Esophagus squamous epithelium (tissue), 4 donors: ENCODE data around the gene PLPP7.

Experiments used
- CTCF ChIP-seq, 6 experiments: fragments of 450-650 bp in 4 of 6; fragments of 200-600 bp in 2 of 6; sonication (generic) in 2 of 6; IDR thresholded peaks; one replicate each; pipeline ENCODE4 v1.5.1; 2016 to 2019; ENCODE audit warnings: antibody characterized with exemption in 6 of 6, mild to moderate bottlenecking in 4 of 6, moderate library complexity in 4 of 6
- POLR2A ChIP-seq, 4 donors: fragments of 450-650 bp; IDR thresholded peaks; one replicate each; pipeline ENCODE4 v1.6.1; 2017; ENCODE audit warnings: antibody characterized with exemption in 4 of 4, mild to moderate bottlenecking in 4 of 4, moderate library complexity in 3 of 4

- no peak for TF ChIP-seq CTCF (IDR thresholded peaks at IDR 0.05)
- no peak for TF ChIP-seq POLR2A (IDR thresholded peaks at IDR 0.05)
Observed at GRCh38 chr9:131309530-131310276, 20.2 kb downstream of the PLPP7 start.
